ENCODE results near the gene CNTNAP5.

Gene CNTNAP5

DNA sequence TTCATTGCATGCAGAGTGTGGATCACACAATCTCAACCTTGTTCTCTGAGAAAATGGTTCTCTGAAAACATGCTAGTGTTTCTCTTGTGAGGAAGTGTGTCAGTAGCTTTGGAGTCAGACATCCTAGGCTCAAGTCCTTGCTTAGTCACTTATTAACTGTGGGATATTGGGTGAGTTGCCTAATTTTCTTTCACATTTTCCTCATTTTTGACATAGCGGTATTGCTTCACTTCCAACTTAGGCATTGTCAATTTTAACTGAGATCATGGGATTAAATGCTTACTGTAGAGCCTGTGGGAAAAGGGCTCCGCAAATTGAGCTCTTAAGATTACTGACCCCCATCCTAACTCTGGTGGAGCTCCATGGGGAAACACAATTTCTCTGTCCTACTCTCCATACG lies 622.2 kb downstream of the CNTNAP5 start:
- DNase-seq = no peak

DNA sequence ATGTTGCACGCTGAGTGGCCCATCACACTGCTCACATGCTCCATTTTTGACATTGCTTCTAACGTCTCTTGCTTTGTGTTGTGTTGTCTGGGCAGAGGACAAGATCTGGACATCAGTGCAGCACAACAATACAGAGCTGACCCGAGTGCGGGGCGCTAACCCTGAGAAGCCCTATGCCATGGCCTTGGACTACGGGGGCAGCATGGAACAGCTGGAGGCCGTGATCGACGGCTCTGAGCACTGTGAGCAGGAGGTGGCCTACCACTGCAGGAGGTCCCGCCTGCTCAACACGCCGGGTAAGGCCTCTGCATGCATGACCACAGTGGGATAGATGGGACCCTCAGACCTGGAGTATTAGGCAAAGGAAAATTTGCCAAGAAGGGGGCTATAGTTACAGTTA lies 622.6 kb downstream of the CNTNAP5 start:
- DNase-seq = no peak

DNA sequence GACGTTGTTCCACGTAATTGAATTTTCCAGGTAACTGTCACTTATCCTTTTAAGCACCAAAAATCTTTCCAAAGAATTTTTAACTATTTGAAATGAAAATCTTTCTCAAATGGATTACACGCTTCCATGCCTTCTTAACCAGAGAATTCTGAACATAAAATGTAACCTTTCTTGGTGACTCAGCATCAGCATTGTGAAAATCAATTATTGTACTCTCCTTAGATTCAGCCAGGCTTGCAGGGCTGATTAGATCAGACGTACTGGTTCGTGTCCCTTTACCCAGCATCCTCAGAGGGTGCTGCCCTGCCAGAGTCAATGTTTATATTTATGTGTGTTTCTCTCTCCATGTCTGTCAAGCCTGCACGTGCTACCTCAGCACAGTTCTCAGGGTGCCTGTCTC lies 623.9 kb downstream of the CNTNAP5 start:
- DNase-seq = no peak

DNA sequence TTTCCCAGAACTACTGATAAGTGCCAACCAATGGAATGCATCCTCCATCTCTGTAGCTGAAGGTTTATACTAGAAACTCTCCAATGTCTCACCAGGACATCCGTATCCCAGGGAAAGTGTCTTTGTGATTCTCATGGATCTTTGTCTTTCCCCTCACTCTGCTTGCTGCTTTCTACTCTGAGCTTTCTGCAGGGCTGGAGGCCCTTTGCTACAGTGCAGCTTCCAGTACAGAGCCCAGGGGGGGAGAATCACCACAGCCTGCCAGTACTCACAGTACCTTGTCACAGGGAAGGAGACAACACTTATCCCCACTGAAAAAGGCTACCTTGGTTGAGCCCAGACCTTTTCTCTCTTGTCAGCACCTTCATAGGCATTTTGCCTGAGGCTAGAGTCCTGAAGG lies 627.0 kb downstream of the CNTNAP5 start:
- no peak for DNase-seq

DNA sequence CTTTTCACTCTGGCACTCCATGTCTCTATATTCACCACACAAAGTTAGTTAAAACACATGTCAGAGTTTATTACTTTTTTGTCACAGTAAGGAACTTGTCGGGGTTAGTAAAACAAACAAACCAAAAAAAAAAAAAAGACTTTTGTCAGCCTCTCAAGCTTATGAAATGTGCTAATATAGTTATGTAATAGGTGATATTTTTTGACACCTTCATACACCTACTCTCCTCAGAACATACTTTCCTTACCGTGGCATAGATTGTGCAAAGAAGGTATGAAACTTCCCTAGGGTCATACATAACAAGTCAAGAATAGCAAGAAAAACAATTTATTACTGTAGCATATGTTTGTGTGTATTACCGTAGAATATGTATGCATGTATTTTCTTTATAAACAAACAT lies 633.3 kb downstream of the CNTNAP5 start:
- DNase-seq = no peak

DNA sequence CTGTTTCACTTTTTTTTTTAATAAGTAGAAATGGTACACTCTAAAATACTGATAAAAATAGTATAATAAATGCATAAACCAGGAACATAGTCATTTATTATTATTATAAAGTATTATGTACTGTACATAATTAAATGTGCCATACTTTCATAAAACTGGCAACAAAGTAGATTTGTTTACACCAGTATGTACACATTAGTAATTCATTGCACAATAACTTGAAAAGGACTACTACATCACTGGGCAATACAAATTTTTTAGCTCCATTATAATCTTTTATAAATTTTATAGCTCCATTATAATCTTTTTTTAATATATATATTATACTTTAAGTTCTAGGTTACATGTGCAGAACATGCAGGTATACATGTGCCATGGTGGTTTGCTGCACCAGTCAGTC lies 636.5 kb downstream of the CNTNAP5 start:
- no peak for DNase-seq

DNA sequence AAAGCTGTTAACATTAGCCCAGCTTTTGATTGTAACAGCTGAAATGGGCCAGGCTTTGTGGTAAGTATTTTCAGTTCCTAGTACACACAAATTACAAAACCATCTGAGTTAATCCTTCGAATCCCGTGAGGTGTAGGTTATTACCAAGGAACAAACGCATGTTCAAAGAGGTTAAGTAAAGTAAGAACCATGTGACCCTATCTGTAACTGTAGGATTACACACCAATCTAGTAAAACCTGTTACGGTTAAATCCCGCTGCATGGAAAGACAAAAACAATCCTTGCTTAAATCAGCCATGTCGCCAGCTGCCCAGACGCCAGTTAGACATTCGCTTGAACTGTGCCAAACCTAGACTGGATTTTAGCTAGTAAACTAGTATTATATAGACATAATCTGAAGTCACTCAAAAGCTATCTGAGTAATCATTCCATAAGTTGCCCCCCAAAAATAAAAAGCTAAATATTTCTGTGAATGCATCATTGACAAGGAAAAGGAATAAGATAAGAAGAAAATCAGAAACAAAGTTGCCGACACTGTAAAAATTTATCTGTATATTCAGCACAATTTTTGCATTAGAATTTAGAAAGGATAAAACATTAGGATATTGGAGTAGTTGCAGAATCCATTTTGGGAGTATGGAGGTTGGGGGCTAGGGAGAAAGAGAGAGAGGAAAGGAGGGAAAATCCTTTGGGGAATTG lies 638.0 kb downstream of the CNTNAP5 start:
- no peak for DNase-seq

DNA sequence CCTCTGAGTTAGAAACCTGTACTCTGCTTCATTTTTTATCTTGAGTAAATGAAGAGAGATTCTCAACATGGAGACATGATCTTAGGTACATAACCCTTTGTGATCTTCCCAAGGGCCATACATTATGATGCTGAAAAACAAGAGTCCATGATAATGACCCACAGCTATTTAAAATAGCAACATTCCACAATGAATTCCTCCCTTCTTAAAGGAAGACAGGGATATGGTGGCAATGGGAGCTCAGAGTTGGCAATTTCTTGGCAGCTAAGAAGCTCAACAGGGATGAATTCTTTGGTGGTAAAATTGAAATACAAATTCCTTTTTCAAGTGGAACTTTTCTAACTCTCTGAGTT lies 638.5 kb downstream of the CNTNAP5 start:
- no peak for DNase-seq

DNA sequence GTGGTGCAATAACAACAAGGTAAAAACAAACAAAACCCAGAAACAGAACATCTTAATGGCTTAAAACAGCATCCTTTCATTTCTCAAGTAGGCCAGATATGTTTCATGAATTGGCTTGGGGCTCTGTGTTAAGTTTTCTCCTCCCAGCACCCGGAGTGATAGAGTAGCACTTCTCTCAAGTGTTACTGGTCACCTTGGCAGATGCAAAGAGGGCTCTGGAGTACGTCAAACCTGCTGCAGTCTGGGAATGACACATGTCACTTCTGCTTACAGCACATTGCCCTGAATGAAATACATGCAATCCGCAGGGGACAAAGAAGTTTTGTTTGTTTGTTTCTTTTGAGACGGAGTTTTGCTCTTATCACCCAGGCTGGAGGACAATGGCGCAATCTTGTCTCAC lies 639.3 kb downstream of the CNTNAP5 start:
- DNase-seq = no peak

DNA sequence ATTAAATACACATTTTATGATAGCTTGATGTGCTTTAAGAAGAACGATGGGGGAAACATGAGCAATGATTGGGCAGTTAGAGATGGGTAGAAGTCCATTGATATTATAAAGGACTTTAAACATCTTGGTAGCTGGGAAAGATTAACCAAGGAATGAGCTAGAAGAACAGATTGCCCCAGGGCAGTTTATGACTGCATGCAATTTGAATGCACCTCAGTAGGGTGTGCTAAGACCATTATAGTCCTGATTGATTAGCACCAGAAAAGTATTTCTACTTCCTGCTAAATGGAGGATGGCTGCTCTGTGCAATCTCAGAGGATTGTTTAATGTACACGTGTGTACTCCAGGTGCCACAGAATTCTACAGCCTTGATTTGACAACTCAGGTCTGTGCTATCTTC lies 641.9 kb downstream of the CNTNAP5 start:
- no peak for DNase-seq

DNA sequence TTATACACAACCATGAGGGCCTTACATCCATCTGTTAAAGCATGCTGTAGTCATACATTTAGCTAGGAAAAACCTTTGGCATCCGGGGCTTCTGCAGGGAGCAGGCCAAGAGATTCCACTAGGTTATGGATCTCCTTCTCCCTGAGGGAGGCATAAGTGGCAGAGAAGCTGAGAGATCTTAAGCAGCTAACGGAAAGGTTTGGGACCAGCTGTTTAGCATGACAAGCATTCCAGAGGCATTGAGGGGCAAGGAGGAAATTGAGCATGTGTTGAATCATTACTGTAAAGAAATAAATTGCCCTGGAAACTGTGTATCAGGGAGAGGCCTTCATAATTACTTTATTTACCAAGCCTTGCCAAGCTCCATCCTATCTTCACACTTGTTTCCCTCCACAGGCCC lies 643.1 kb downstream of the CNTNAP5 start:
- DNase-seq = no peak

DNA sequence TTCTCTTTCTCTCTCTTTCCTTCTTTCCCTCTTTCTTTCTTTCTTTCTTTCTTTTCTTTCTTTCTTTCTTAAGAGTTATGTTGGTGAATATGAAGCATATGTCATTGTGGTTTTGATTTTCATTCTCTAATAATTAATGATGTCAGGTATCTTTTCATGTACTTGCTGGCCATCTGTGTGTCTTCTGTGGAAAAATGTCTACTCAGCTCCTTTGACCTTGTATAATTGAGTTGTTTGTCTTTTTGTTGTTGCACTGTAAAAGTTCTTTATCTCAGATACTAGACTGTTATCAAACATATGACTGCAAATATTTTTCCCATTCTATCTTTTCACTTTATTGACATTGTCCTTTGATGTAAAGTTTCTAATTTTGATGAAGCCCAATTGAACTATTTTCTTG lies 645.1 kb downstream of the CNTNAP5 start:
- no peak for DNase-seq

DNA sequence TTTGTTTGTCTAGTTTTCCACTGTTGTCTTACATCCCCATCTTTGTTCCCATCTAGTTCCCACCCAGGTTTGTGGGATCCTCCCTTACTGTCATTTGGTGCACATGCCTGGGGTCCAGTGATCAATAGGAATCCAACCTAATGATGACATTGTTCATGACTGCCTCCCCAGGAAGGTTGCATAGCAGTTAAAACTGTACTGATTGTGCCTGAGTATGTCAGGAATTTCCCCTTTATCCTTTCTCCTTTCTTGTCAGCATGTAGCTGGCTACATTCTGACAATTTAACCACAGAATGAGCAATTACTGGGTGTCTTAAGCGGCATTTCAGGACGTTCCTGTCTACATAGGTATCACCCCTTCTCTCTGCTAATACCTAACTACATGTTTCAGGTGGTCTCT lies 653.0 kb downstream of the CNTNAP5 start:
- no peak for DNase-seq

DNA sequence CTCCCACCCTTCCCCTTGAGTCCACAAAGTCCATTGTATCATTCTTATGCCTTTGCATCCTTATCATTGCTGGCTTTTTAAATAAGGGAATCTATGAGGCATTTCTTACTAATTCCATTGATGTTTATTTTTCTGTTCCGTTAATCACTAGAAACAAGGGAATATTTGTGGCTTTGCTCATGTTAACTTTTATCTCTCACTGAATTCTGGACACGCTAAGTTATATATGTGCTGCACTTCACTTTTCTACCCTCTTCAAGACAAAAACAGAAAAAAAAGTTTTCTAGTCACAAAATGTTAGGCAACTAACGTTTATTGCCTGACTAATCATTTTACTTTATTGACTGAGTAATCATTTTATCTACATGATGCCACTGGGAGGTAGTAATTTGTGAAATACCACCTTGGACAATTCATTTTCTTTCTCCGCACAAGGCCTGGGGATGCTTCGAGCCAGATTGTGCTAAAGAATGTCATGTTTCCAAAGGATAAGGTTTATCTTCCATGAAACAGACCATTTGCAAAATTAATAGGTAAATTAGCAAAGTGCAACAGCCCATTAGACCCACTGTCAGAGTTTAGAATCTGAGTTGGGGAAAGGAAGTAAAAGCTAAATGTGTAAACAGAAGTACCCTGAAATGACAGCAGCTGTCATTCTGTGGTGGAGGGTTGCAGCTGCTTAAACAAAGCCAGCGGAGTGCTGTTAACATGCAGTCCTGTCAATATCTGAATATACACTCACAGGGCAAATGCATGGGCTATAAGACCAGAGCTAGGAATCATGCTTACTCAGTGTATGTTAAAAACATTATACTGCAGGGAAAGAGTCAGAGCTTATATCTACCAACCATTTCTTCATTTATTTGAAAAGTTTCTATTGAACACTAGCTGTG lies 658.7 kb downstream of the CNTNAP5 start:
- DNase-seq = peak; percentile 60

DNA sequence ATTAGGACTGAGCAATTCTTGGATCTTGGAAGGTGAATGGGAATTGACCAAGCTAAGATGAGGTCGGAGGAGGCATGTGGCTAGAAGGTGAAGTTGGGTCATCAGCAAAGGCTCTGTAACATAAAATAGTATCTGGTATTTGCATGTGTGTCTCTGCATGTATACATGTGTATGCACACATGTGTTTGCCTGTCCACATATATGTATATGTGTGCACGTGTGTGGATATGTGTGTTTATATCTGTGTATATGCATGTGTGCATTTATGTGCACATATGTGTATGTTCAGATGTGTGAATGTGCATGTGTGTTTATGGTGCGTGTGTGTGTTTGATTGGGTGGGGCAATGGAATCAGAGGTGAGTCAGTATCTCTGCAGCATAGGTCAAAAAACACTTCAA lies 664.3 kb downstream of the CNTNAP5 start:
- no peak for DNase-seq

DNA sequence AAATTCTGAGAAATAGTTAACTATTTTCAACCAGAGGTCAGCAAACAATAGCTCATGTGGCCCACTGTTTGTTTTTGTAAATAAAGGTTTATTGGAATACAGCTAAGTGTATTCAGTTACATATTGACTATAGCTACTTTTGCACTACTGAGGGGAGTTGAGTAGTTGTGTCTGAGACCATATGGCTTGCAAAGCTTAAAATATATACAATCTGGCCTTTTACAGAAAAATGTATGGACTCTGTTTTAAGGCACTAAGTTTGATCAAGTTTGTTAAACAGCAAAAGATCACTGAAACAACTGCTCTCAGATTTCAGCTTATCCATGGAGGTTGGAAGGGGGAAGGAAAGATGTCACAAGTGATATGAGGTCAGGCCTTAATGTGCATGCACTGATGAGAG lies 667.1 kb downstream of the CNTNAP5 start:
- no peak for DNase-seq

DNA sequence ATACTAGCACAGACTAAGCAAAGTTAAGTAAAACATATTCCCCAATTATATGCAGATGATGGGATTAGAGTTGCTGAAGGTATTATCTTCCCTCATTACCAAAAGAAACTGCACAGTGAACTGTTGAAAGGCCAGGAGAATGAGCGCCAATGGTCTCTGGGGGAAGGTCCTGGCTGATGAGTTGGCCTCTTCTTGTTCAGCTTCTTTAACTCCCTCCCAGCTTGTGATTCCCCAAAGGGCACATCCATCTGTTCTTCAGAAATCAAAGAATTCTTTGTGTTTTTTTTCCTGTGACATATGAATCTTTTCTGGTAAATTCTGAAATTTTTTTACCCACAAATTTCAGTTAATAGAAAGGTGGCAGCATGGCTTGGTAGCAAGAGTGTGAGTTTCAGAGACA lies 667.6 kb downstream of the CNTNAP5 start:
- DNase-seq = no peak

DNA sequence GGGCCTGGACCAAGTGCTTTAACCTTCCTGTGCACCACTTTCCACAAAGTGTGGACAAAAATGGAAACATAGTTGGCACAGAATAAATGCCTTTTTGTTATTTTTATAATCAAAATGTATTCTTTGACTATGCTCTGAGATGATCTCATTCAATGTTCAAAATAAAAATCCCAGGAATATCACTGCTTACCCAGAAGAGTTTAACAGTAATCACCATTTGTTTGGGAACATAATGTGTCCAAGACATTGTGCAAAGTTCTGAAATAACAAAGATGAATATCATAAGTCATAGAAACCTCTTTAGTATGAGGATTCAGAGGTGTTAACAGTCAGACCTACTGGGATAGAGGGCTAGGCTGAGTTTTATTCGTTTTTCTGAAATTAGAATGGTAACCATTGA lies 668.1 kb downstream of the CNTNAP5 start:
- no peak for DNase-seq

DNA sequence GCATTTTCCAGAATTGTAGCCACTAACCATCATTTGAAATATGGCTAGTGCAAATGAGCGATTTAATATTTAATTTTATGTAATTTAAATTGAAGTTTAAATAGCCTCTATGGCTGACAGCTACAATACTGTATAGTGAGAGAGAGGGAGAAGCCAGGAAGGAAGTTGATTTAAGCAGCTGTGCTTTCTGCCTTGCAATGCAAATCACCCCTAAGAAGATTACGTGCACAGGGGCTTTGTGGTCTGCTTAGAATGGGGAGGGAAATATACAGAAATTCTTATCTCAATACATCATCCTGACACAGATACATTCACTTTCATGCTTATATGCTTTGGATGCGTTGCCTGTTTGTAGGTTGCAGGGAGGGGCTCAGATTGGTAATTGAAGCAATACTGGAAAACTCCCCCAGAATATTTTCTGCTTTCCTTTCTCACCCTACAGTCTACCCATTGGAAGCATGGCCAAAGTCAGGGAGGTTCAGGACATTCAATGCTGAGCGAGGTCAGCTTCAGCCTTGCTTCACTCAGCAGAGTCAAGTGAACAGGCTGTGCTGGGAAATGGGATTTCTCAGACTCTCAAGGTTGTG lies 674.0 kb downstream of the CNTNAP5 start:
- DNase-seq = no peak

DNA sequence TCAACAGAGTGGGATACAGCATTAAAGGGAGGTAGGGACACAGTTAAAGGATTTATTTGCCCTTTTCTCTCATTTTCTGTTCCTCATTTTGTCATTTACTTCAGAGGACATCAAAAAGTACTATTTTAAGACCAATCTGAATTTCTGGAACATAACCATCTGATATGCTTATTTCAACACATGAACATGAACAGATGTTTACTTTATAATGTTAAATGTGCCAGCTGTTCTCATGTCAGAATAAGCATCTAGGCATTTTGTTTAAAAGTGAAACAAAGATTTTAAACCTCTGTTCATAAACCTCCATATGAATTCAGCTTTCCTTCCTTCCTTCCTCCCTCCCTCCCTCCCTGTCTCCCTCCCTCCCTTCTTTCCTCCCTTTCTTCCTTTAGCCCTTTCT lies 677.7 kb downstream of the CNTNAP5 start:
- DNase-seq = no peak

DNA sequence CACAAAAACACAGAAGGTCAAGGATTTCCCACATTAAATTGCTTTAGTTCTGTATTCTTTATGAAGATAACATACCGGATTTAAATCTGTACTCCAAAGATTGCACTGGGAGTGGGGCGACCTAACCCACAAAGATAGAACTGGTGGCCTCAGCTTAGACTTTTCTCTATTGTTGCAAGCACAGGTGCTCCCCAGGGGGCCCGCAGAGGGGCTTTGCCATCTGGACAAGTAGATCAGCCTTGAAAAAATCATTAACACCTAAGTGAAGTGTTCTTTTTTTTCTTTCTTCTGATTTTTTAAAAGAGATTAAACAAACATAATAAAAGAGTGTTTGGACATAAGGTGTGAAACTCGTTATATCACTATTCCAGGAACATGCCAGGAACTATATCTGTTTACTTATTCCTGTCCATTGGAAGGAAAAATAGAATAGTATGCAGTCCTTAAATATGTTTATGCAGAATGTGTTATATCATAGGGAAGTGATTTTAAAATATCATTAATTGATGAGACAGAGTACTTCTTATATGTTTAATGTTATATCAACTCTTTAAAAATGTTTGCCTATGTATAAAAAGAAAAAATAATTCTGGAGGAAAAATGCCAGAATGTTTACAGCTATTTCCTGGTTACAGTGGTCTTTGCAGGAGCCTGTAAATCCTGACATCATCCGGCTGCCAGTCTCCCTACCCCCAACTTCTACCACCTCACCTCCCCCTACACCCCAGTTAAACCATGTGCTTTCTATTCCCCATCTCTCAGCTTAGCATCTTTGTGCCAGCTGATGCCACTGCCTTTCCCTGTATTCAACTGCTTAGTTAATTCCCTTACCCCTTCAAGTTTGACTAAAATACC lies 679.2 kb downstream of the CNTNAP5 start:
- DNase-seq = no peak

DNA sequence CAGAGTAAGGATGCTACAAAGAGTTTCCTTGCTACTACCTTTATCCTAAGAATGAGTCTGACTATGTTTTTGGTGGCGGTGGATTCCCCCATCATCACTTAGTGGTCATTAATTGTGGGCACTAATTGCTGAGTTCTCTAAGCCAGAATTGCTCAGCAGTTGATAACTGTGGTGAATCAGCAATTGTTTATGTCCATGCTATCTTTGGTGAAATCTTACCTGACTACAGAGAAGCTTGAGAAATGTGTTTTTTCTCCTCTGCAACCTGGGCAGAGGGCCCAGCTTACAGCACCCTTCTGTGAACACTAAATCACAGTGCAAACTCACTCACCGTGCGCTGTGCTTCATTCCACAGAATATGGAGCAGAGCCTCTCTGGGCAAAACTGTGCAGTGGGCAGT lies 683.6 kb downstream of the CNTNAP5 start:
- DNase-seq = no peak

DNA sequence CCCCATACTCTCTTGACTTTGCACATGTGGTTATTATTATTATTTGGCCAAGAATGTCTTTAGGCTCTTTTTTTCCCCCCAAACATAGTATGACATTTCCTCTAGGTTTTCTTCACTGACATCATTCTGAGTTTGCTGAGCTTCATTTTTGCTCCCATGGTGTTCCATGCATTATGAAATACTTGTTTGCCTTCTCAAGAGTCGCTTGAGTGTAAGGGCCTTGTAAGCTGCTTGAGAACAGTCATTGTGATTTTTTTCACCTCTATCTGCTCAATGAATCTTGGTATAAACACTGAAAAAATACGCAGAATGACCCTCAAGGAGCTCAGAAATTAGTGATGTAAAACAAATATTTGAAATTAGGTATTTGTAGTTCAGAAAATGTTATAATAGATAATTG lies 688.9 kb downstream of the CNTNAP5 start:
- DNase-seq = no peak
